NCI-H2029 (cell line): Measurements from ENCODE around the gene CYB5R3.
"Not testable (repeated sequence)": the region's sequence is repeated elsewhere in the genome, so short reads cannot be mapped to it uniquely, and the experiment has no call there.

ENCODE experiments used
- DNase-seq: peaks from one replicate; lab custom pipeline; 2025; lab: John Stamatoyannopoulos, UW

Gene CYB5R3

DNA sequence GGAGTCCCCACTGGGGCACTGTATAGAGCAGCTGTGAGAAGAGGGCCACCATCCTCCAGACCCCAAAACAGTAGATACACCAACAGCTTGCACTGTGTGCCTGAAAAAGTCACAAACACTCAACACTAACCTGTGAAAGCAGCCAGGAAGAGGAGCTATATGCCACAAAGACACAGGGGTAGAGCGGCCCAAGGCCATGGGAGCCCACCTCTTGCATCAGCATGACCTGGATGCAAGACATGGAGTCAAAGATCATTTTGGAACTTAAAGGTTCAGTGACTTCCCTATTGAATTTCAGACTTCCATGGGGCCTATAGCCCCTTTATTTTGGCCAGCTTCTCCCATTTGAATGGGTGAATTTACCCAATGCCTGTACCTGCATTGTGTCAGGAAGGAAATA, 29.7 kb upstream of the CYB5R3 start:
- DNase-seq, result no peak

DNA sequence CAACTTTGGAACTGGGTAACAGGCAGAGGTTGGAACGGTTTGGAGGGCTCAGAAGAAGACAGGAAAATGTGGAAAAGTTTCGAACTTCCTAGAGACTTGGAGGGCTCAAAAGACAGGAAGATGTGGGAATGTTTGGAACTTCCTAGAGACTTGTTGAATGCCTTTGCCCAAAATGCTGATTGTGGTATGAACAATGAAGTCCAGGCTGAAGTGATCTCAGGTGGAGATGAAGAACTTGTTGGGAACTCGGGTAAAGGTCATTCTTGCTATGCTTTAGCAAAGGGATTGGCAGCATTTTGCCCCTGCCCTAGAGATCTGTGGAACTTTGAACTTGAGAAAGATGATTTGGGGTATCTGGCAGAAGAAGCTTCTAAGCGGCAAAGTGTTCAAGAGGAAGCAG, 28.7 kb upstream of the CYB5R3 start:
- DNase-seq, result not testable (repeated sequence)

DNA sequence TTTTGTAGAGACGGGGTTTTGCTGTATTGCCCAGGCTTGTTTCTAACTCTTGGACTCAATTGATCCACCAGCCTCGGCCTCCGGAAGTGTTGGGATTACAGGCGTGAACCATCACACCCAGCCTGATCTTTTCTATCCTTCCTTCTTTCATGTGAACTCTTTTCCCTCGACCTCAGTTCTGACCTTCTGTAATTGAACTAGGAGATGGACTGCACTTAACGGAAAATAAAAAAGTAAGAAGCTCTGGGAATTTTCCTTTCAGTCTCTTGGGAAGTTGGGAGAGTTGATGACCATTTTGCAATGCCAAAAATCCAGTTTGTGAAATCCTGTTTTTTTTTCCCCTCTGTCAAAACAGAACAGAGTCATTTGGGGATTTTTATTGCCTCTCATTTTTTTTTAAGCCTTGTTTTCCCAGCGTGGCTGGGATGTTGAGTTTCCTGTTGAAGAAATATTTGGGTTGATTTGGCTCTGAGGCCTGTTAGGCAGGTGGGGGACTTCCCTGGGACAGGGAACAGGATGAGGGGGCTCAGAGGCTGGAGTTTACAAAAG, 26.9 kb upstream of the CYB5R3 start:
- no peak for DNase-seq

DNA sequence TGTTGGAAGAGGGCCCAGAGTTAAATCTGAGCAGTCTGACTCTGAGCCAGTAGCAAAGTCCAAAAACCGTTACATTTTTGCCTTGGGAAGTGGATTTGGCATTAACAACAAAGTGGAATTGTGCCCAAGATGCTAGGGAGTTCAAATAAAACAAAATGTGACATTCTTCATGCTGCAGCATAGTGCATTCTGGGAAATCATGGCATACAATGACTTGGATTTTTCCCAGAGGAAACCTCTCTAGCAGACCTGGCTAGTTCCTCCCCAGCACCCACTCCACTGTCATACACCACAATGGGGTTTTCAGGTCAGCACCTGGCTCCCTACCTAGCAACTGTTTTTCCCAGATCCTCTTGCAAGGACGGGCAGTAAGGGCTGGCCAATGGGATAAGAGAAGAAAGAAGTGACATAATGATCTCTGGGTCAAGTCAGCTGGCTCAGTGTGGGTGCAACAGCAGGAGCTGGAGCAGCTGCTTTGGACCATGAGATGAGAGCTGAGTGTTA, 24.8 kb upstream of the CYB5R3 start:
- DNase-seq, result peak; percentile 77

DNA sequence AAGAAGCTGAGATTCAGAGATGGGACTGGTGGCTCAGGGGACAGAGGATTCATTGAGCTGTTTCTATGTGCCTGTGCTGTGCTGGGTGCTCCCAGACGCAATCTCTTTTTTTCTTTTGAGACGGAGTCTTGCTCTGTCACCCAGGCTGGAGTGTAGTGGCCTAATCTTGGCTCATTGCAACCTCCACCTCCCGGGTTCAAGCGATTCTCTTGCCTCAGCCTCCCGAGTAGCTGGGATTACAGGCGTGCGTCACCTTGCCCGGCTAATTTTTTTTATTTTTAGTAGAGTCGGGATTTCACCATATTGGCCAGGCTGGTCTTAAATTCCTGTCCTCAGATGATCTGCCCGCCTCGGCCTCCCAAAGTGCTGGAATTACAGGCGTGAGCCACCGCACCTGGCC, 23.9 kb upstream of the CYB5R3 start:
- not testable (repeated sequence) for DNase-seq

DNA sequence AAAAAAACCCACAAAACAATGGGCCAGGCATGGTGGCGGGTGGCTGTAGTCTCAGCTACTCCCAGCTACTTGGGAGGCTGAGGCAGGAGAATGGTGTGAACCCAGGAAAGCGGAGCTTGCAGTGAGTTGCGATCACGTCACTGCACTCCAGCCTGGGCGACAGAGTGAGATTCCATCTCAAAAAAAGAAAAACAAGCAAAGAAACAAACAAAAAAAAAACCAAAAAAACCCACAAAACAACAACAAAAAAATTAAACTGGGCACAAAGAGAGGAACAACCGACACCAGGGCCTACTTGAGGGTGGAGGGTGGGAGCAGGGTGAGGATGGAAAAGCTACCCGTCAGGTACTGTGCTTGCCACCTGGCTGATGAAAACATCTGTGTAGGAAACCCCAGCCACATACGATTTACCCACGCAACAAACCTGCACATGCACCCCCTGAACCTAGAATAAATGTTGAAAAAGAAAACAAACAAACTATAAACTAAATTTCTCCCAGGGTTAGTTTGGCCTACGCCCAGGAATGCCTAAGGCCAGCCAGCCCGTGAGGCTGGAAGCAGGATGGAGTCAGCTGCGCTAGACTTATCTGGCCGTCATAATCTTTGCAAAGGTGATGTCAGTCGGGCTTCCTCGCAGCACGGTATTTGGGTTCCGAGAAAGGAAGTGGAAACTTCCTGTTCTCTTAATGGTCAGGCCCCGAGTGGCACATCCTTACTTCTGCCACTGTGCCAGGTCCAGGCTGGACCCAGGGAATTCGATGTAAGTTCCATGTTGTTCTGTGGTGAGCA, 21.9 kb upstream of the CYB5R3 start:
- DNase-seq, result no peak

DNA sequence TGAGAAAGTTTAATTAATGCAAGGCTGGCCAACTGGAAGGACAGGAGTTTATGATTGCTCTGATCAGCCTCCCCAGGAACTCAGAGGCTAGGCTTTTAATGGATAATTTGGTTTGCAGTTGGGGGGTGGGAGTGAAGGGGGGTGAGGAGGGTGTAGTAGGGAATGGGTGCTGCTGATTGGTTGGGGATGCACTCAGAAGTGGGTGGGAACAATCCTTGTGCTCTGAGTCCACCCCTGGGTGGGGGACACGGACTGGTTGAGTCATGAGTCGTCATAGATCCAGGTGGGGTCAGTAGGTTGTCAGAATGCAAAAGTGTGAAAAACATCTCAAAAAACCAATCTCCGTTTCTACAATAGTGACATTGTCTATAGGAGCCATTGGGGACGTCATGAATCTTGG, 20.9 kb upstream of the CYB5R3 start:
- DNase-seq, result no peak

DNA sequence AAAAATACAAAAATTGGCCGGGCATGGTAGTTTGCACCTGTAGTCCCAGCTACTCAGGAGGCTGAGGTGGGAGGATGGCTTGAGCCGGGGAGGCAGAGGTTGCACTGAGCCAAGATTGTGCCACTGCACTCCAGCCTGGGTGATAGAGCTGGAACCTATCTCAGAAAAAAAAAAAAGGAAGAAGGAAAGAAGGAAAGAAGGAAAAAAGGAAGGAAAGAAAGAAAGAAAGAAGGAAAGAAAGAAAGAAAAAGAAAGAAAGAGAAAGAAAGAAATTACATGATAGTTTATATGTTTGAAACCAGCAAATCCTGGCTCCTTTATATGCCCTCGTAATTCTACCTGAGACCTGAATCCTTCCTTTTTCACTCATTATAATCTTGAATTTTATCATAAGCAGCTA, 17.2 kb upstream of the CYB5R3 start:
- not testable (repeated sequence) for DNase-seq

DNA sequence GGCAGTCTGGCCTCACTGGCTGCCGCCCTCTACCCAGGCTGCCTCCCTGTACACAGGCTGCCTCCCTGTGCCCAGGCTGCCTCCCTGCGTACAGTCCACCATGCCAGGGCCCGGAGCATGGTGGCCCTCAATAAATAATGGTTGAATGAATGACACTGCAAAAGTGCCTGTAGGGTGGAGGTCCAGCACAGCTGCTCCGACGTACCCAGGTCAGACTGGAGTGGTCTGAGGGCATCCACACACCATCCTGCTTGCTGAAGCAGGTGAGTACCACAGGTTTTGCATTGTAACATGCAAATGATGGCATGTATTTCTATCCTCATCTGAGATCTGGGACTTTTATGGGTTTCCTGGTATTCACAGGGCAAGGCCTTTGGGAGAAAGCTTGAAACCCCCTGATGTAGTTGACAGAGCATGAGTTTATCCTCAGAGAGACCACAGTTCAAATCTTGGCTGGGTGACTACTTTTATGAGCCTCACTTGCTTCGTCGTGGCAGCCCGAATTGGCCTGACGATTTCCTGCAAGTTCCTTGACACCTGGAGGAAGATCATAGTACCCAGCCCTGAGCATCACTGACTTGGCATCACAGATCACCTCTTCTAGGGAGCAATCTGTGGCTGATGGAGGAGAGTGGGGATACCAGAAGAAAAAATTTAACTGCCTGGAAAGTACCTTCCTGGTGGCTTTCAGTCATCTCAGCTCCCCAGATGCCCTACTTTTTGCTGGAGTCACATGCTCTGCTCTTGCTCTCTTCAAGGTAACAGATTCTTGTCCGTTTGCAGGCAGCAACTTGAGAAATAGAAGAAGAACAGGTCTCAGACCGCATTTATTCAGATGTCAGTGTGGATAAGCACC, 16.0 kb upstream of the CYB5R3 start:
- no peak for DNase-seq

DNA sequence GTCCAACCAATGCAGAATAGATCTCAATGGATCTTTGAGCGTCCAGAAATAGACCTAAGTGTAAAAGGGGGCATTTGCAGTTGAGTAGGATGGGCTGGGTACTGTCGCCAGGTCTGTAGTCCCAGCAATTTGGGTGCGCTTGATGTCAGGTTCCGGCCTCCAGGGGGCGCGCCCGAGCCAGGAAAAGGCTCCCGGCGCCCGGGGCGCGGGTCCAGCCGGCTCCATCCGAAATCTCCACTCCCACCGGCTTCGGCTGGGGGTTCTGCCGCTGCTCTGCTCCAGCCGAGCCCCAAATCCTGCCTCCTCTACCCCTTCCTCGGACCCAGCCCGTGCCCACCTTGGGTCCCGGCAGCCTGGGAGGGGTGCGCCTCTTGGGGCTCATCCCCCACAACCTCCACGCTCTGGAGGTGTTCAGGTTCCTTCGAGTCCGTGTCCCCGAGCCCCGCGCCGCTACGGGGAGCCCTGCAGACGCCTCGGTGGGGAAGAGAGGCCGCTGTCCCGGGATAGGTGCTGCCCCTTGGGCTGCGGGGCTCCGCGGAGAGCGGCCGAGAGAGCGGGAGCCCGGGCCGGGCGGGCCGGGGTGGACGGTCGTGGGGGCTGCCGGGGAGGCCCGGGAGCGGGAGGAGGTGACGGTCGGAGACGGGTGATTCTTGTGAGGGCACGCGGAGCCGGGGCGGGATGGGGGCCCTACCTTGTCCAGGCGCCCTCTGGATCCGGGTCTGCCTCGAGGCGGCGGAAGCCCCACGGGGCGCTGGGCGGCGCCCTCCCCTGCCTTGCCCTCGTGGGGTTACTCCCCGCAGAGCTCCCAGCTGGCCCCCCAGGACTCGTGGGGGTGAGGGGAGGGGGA, 13.0 kb upstream of the CYB5R3 start:
- peak; percentile 20 for DNase-seq

DNA sequence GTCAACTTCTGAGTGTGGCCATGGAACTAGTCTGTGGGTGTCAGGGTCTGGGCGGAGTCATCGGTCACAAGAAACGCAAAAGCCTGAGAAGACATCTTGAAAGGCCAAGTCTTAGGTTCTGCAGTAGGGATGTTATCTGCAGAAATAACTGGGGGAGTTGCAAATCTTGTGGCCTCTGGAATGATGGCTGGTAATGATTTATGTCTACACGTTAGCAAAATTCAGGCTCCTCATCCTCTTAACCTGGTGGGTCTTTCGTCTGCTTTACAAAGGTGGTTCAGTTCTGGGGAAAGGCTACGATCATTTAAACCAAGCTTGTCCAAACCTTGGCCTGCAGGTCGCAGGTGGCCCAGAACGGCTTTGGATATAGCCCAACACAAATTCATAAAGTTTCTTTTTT, 7.4 kb upstream of the CYB5R3 start:
- no peak for DNase-seq

DNA sequence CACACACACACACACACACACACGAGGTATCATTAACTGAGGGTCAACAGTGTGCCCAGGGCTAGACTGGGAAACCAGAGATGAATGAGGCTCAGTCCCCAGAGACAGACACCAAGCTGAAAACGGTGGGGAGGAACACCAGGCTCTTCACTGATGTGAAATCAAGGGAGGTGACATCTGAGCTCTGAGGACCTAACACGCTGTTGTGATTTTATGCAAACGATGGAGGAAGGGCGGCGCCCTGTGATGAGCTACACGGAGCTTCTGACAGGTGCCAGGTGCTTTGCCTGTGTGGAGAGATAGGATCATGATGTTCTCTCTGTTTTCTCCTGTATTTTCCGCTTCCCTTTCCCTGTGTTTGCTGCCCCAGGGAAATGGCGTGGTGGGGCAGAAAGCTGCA, 6.5 kb upstream of the CYB5R3 start:
- peak; percentile 86 for DNase-seq

DNA sequence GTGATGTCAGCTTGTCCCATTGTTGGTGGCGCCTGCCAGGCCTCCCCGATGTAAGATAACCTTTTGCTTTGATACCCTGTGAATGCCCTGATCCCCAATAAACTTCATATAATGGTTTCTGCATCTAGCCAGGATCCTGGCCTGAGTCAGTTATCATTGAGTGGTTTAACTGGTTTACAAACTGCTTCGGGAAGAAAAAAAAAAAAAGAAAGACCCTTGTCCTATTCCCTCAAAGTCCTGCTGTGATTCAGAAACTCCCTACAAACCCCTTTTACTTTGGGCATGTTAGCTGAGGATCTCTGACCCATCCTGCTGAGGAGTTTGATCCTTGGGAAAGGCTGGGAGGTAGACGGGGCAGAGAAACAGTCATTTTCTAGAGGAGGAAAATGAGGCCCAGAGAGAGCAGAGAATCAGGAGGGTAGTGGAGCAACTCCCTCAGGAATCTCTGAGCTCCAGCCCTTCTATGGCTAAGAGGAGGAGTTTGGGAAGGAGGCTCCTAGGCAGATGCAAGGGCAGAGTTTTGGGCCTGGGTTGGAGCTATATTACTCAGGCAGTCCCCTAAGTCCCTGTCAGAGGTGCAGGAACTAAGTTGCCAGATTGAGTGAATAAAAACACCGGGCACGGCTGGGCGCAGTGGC, 5.4 kb upstream of the CYB5R3 start:
- DNase-seq, result no peak

DNA sequence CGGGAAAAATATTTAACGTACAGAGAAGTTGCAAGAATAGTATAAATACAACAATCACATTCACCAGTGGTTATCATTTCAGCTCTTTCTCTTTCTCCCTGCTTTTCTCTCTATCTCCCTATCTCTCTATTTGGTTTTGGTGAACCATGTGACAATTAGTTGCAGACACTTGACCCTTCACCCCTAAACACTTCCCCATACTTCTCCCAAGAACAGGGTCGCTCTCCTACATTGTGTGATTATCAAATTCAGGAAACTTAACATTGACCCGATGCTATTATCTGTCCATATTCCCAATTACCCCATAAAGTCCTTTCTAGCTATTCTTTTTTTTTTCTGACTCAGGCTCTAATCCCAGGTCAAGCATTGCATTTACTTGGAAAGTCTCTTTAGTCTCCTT, 4.8 kb upstream of the CYB5R3 start:
- DNase-seq, result no peak

DNA sequence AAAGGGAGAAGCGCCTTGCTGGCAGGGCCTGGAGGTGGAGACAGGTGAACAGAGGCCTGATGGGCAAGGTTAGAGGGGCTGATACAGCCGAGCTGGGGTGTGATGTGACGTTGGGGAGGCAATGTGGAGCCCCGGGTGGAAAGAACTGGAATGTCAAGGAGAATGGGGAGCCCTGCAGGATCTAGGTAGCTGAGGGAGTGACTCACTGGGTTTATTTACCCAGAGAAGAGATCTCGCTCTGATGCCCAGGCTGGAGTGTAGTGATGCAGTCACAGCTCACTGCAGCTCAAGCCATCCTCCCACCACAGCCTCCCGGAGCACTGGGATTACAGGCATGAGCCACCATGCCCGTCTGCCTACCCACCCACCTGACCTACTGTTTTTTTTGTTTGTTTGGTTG, 1.9 kb upstream of the CYB5R3 start:
- no peak for DNase-seq

DNA sequence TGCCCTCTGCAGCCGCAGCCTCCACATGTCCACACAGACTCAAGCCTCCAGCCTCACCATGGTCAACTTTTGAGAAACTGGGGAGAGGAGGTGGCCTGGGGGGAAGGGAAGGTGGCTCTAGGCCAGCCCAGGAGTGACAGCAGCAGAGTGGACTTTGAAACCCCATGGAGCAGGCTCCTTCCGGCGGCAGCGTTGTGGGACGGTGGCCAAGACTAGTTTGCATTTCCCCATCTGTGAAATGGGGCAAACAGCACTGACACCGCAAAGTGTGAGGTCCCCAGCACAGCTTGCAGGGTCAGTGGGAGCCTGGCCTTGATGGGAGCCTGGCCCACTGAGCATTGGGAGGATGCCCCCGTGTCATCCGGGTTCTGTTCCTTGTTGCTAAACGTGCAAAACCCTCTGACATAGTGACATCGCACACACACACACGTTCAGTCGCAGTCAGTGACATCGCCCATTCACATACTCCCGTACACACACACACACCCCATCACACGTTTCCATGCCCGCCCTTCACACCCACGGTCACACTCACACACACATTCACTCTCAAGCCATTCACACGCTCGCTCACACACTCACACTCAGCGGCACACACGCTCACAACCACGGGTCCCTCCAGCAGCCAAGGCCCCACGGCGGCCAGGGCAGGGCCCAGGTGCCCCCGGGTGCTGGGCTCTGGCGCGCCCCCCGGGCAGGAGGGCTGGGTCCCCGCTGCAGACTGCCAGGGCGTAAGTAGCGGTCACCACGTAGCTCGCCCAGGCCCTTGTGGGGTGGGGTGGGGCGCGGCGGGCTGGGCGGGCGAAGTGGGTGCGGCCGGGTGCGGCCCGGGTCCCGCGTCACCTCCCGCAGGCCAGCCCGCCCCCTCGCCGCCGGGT, 585 bp downstream of the CYB5R3 start:
- no peak for DNase-seq

DNA sequence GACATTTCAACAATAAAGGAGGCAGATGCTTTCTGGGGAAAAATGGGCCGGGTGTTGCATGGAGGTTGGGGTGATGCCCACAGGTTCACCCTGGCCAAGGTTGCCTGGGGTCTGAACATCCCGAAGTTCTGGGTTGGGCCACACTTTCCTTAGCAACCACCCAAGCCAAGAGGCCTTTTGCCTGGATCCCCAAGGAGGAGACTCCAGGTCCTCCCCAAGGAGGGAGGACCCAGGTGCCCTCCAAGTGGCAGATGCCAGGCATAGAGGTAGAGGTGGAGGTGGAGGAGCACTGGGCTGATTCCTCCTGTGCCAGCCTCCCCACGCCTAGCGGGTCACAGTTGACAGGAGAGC, 1.2 kb downstream of the CYB5R3 start:
- no peak for DNase-seq

DNA sequence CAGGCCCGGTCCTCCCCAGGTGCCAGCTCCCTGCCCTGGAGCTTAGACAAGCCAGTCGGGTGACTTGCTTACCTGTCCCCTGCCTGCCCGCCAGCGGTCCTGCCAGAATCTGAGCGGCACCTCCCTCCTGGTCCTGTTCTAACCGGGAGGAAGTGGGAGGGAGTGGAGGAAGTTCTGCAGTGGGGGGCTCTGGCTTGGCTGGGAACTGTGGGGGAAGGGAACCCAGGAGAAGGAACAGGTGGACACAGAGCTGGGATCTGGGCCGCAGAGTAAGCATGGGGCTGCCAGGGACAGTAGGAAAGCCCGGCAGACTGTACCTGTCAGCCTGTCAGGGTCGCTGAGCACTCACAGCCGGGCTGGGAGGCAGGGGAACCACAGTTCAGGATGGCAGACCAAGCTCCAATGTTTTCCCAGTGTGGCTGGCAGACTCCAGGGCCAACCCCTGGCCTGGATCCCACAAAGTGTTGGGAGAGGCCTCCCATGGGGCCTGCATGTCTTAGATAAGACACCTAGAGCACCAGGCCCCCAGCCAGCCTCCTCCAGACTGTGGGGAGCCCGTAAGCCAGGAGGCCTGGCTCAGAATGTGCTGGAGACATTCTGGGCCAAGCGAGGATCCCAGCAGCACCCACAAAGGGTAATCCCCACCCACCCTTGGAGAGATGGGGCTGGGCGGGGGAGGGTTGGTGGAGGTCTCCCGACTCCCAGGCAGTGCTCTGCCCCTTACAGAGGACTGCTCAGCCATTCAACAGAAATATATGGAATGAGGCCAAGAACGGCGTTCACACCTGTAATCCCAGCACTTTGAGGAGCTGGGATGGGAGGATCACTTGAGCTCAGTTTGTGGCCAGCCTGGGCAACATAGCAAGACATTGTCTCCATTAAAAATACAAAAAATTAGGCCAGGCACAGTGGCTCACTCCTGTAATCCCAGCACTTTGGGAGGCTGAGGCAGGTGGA, 2.3 kb downstream of the CYB5R3 start:
- DNase-seq, result no peak

DNA sequence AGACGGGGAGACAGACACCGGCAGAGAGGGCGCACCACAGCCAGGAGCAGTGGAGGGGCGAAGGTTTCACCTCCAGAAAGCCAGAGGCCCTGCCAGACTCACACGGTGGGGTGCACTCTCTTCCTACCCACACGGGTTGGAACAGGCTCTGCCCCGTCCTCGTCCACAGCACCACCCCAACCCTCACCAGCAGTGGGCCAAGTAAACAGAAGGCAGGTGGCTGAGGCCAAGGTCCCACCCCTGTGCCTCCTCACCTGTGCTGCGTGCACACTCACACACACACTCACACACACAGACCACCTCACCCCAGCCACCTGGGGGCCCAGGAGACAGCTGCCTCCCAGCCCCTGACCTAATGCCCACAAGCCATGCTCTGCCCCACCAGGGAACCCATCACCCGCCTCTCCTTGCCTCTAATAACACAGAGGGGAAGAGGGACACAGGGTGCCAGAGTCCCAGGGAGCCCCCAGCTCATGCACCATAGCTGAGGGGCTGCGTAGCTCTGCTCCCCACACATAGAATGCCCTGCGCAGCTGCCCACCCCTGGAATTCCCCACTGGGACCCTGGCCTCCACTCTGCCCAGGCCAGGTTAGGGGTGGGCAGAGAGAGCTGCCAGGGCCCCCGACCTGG, 3.1 kb downstream of the CYB5R3 start:
- DNase-seq, result no peak
